ENCODE data around the gene CPXM1.

GRCh38 chr20:2745060-2745910, 55.1 kb downstream of the CPXM1 start:
- TF ChIP-seq GLIS3 (CRISPR knock-in tag; IDR thresholded peaks at IDR 0.05): no peak
- no peak for TF ChIP-seq ZNF565 (CRISPR knock-in tag; conservative IDR thresholded peaks at IDR 0.05; ENCODE audit: low read depth)

Data from SK-N-SH treated with all-trans-retinoic acid at 6 μM for 48 hours (cell line).